Forelimb muscle (tissue), 1 donor: Measurements from ENCODE around the gene JAK1. TPM values are rescaled to one million over a fixed set of nuclear protein-coding genes. Genes with fewer than 3 reads are reported as not detected.
"Not testable (repeated sequence)": the region's sequence is repeated elsewhere in the genome, so short reads cannot be mapped to it uniquely, and the experiment has no call there.

Source experiments
- DNase-seq: peaks from one replicate; pipeline ENCODE4 v3.0.0-alpha.2; 2013; ENCODE audit warnings: low read depth
- polyA plus RNA-seq: library from polyadenylated mRNA; unstranded; fragments of 120-200 nt; gene quantifications from one replicate; pipeline ENCODE4 v1.2.1, GENCODE V29; 2013; ENCODE audit not compliant: insufficient read length

The JAK1 gene
- polyA plus RNA-seq, 1 donor, result 58.3 TPM

GRCh38 chr1:64839732-64840405 lies 126.5 kb downstream of the JAK1 start:
- DNase-seq, result no peak

- DNase-seq, result no peak
Observed at GRCh38 chr1:64839261-64839660, 127.1 kb downstream of the JAK1 start.

- DNase-seq, result no peak
Observed at GRCh38 chr1:64838486-64838885, 127.9 kb downstream of the JAK1 start.

GRCh38 chr1:64836802-64837201 lies 129.5 kb downstream of the JAK1 start:
- no peak for DNase-seq

- DNase-seq, result no peak
Observed at GRCh38 chr1:64834734-64835133, 131.6 kb downstream of the JAK1 start.

GRCh38 chr1:64830030-64830651 lies 136.2 kb downstream of the JAK1 start:
- DNase-seq, result no peak

GRCh38 chr1:64829411-64830029 lies 136.8 kb downstream of the JAK1 start:
- DNase-seq, result no peak

GRCh38 chr1:64828829-64829228 lies 137.5 kb downstream of the JAK1 start:
- DNase-seq, result no peak

GRCh38 chr1:64826991-64827390 lies 139.4 kb downstream of the JAK1 start:
- no peak for DNase-seq

- peak; percentile 73 for DNase-seq
Observed at GRCh38 chr1:64823691-64824476, 142.5 kb downstream of the JAK1 start.

- no peak for DNase-seq
Observed at GRCh38 chr1:64822621-64823020, 143.7 kb downstream of the JAK1 start.

GRCh38 chr1:64820572-64820971 lies 145.8 kb downstream of the JAK1 start:
- DNase-seq, result not testable (repeated sequence)

- DNase-seq, result not testable (repeated sequence)
Observed at GRCh38 chr1:64817364-64817763, 149.0 kb downstream of the JAK1 start.

GRCh38 chr1:64814427-64814826 lies 151.9 kb downstream of the JAK1 start:
- no peak for DNase-seq

GRCh38 chr1:64811131-64811530 lies 155.2 kb downstream of the JAK1 start:
- no peak for DNase-seq

GRCh38 chr1:64810001-64810400 lies 156.3 kb downstream of the JAK1 start:
- no peak for DNase-seq

- DNase-seq, result no peak
Observed at GRCh38 chr1:64809309-64809708, 157.0 kb downstream of the JAK1 start.

- DNase-seq, result no peak
Observed at GRCh38 chr1:64801851-64802523, 164.4 kb downstream of the JAK1 start.

- no peak for DNase-seq
Observed at GRCh38 chr1:64798872-64799271, 167.5 kb downstream of the JAK1 start.

GRCh38 chr1:64790832-64791487 lies 175.4 kb downstream of the JAK1 start:
- no peak for DNase-seq
